ENCODE results near the gene MIGA2. TPM values are rescaled to one million over a fixed set of nuclear protein-coding genes. Genes with fewer than 3 reads are reported as not detected.

Gene MIGA2
- total and polyA plus RNA-seq, 2 experiments from 2014 or later = 19.3 to 47.8 TPM

DNA sequence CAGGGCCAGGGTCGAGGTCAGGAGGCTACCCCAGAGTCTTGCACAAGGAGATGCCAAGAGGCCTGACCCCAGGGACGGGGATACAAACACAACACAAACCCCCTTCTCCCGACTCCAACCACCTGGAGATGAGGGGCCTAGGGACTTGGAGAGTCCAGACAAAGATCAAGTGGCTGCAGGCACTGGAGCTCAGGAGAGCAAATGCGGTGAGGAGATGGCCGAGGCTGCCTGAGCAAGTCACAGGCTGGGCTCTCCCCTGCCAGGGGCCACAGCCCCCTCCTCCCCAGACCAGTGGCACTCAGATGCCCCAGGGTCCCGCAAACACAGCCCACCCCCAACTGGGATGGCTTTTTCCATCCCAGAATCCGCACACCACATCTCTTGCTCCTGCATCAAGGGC lies 24.1 kb upstream of the MIGA2 start:
- Mint-ChIP-seq H3K27ac (peak overlapping the region; percentile 76), H3K4me3 (no peak overlapping the region), H3K4me1 (peaks cover 5% of the 10 kb centered on the region; the same call in 1 of the 3 replicates), H3K27me3 (ENCODE audit: insufficient read depth, low read depth, poor library complexity) (peaks cover 9% of the 10 kb centered on the region), H3K36me3 (ENCODE audit: low read depth) (peaks cover 22% of the 10 kb centered on the region), H3K9me3 (no peaks in the 10 kb centered on the region)
- TF ChIP-seq ZNF114 (CRISPR knock-in tag; IDR thresholded peaks at IDR 0.05) (no peak), ZNF331 (CRISPR knock-in tag; IDR thresholded peaks at IDR 0.05; ENCODE audit: low read depth) (no peak)
- TF ChIP-seq, protein P1, sequence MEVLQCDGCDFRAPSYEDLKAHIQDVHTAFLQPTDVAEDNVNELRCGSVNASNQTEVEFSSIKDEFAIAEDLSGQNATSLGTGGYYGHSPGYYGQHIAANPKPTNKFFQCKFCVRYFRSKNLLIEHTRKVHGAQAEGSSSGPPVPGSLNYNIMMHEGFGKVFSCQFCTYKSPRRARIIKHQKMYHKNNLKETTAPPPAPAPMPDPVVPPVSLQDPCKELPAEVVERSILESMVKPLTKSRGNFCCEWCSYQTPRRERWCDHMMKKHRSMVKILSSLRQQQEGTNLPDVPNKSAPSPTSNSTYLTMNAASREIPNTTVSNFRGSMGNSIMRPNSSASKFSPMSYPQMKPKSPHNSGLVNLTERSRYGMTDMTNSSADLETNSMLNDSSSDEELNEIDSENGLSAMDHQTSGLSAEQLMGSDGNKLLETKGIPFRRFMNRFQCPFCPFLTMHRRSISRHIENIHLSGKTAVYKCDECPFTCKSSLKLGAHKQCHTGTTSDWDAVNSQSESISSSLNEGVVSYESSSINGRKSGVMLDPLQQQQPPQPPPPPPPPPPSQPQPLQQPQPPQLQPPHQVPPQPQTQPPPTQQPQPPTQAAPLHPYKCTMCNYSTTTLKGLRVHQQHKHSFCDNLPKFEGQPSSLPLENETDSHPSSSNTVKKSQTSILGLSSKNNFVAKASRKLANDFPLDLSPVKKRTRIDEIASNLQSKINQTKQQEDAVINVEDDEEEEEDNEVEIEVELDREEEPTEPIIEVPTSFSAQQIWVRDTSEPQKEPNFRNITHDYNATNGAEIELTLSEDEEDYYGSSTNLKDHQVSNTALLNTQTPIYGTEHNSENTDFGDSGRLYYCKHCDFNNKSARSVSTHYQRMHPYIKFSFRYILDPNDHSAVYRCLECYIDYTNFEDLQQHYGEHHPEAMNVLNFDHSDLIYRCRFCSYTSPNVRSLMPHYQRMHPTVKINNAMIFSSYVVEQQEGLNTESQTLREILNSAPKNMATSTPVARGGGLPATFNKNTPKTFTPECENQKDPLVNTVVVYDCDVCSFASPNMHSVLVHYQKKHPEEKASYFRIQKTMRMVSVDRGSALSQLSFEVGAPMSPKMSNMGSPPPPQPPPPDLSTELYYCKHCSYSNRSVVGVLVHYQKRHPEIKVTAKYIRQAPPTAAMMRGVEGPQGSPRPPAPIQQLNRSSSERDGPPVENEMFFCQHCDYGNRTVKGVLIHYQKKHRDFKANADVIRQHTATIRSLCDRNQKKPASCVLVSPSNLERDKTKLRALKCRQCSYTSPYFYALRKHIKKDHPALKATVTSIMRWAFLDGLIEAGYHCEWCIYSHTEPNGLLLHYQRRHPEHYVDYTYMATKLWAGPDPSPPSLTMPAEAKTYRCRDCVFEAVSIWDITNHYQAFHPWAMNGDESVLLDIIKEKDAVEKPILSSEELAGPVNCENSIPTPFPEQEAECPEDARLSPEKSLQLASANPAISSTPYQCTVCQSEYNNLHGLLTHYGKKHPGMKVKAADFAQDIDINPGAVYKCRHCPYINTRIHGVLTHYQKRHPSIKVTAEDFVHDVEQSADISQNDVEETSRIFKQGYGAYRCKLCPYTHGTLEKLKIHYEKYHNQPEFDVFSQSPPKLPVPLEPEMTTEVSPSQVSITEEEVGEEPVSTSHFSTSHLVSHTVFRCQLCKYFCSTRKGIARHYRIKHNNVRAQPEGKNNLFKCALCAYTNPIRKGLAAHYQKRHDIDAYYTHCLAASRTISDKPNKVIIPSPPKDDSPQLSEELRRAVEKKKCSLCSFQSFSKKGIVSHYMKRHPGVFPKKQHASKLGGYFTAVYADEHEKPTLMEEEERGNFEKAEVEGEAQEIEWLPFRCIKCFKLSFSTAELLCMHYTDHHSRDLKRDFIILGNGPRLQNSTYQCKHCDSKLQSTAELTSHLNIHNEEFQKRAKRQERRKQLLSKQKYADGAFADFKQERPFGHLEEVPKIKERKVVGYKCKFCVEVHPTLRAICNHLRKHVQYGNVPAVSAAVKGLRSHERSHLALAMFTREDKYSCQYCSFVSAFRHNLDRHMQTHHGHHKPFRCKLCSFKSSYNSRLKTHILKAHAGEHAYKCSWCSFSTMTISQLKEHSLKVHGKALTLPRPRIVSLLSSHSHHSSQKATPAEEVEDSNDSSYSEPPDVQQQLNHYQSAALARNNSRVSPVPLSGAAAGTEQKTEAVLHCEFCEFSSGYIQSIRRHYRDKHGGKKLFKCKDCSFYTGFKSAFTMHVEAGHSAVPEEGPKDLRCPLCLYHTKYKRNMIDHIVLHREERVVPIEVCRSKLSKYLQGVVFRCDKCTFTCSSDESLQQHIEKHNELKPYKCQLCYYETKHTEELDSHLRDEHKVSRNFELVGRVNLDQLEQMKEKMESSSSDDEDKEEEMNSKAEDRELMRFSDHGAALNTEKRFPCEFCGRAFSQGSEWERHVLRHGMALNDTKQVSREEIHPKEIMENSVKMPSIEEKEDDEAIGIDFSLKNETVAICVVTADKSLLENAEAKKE (CRISPR knock-in tag; IDR thresholded peaks at IDR 0.05) = no peak
- DNase-seq (ENCODE audit: low spot score) (no peak), ATAC-seq (no peak)
- Histone ChIP-seq H2AFZ (no peak overlapping the region), H4K20me1 (replicated peaks; ENCODE audit: insufficient read depth) (peaks cover 6% of the 10 kb centered on the region; the same call in 1 of the 2 replicates), H3F3A (replicated peaks; ENCODE audit: low read depth) (no peaks in the 10 kb centered on the region), H3K4me3 (no peak overlapping the region), H3K27me3 (ENCODE audit: insufficient read depth) (no peaks in the 10 kb centered on the region), H3K79me2 (replicated peaks; ENCODE audit: insufficient read depth) (no peaks in the 10 kb centered on the region), H3K36me3 (ENCODE audit: insufficient read depth) (no peaks in the 10 kb centered on the region), H3K27ac (ENCODE audit: low read depth) (peak overlapping the region; percentile 26; the same call in 1 of the 2 replicates), H3K4me1 (ENCODE audit: insufficient read depth) (no peaks in the 10 kb centered on the region), H3K9me2 (ENCODE audit: insufficient read depth) (no peaks in the 10 kb centered on the region), H3K4me2 (no peak overlapping the region)

DNA sequence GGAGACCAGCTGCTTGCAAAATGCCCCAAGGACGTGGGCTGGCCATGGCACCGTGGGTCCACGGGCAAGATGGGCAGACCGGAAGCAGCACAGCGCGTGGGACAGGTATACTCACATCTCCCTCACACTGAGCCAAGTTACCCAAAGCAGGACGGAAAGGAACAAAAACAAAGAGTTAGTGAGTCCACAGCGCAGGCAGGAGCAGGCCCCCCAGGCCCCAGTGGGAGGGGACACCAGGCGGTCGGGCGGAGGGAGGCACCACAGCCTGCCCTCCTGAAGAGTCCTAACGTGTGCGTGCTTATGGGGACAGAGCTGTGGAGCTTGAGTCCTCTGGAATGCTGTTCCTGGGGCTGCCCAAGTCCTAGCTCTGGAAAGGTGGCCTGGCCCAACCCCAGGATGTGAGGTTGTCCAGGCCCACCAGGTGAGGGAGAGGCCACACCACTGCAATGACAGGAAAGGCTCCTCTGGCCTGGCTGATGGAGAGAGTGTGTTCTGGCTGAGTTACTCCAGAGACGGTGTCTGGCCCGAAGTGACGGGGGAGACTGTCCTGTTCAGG lies 23.5 kb upstream of the MIGA2 start:
- peak overlapping the region; percentile 26; the same call in 1 of the 2 replicates for H3K27ac ChIP-seq (ENCODE audit: low read depth)
- Mint-ChIP-seq H3K27me3 (ENCODE audit: insufficient read depth, low read depth, poor library complexity) (peaks cover 9% of the 10 kb centered on the region), H3K4me1 (peaks cover 5% of the 10 kb centered on the region; the same call in 1 of the 3 replicates), H3K27ac (peak overlapping the region; percentile 76), H3K36me3 (ENCODE audit: low read depth) (peaks cover 19% of the 10 kb centered on the region), H3K9me3 (no peaks in the 10 kb centered on the region), H3K4me3 (no peak overlapping the region)
- H2AFZ ChIP-seq = no peak overlapping the region
- H3F3A ChIP-seq (replicated peaks; ENCODE audit: low read depth) = no peaks in the 10 kb centered on the region
- DNase-seq (ENCODE audit: low spot score) (no peak), ATAC-seq (no peak)
- H3K4me3 ChIP-seq = no peak overlapping the region
- H3K4me2 ChIP-seq = no peak overlapping the region
- H3K9me2 ChIP-seq (ENCODE audit: insufficient read depth) = no peaks in the 10 kb centered on the region
- H3K36me3 ChIP-seq (ENCODE audit: insufficient read depth) = no peaks in the 10 kb centered on the region
- H3K27me3 ChIP-seq (ENCODE audit: insufficient read depth) = no peaks in the 10 kb centered on the region
- H3K4me1 ChIP-seq (ENCODE audit: insufficient read depth) = no peaks in the 10 kb centered on the region
- peaks cover 6% of the 10 kb centered on the region; the same call in 1 of the 2 replicates for H4K20me1 ChIP-seq (replicated peaks; ENCODE audit: insufficient read depth)
- no peaks in the 10 kb centered on the region for H3K79me2 ChIP-seq (replicated peaks; ENCODE audit: insufficient read depth)
- TF ChIP-seq EZH2phosphoT487 (IDR thresholded peaks at IDR 0.05; ENCODE audit: unreplicated experiment) = no peak
- TF ChIP-seq STAT1 (IDR thresholded peaks at IDR 0.05; ENCODE audit: unreplicated experiment) = no peak
- TF ChIP-seq JUNB (IDR thresholded peaks at IDR 0.05; ENCODE audit: unreplicated experiment) = no peak
- TF ChIP-seq NANOG (IDR thresholded peaks at IDR 0.05; ENCODE audit: borderline replicate concordance) = no peak
- TF ChIP-seq REST (IDR thresholded peaks at IDR 0.05; ENCODE audit: unreplicated experiment) = no peak
- TF ChIP-seq POLR2AphosphoS5 (IDR thresholded peaks at IDR 0.05; ENCODE audit: low read depth) = no peak
- TF ChIP-seq, protein P2, sequence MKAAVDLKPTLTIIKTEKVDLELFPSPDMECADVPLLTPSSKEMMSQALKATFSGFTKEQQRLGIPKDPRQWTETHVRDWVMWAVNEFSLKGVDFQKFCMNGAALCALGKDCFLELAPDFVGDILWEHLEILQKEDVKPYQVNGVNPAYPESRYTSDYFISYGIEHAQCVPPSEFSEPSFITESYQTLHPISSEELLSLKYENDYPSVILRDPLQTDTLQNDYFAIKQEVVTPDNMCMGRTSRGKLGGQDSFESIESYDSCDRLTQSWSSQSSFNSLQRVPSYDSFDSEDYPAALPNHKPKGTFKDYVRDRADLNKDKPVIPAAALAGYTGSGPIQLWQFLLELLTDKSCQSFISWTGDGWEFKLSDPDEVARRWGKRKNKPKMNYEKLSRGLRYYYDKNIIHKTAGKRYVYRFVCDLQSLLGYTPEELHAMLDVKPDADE (IDR thresholded peaks at IDR 0.05) = no peak
- no peak for TF ChIP-seq ZNF331 (CRISPR knock-in tag; IDR thresholded peaks at IDR 0.05; ENCODE audit: low read depth)
- no peak for TF ChIP-seq CREB1 (CRISPR knock-in tag; IDR thresholded peaks at IDR 0.05; ENCODE audit: low read depth)
- TF ChIP-seq EZH2 (IDR thresholded peaks at IDR 0.05; ENCODE audit: low read depth, unreplicated experiment) = no peak
